SKM-1 (cell line): ENCODE measurements around the gene CSAG3.

ENCODE experiments used
- DNase-seq: peaks from one replicate; lab custom pipeline; 2025; ENCODE audit not compliant: unreplicated experiment; lab: John Stamatoyannopoulos, UW

CSAG3 gene

GRCh38 chrX:152806035-152806434, 47.0 kb downstream of the CSAG3 start:
- DNase-seq, result no peak
